Right kidney (tissue), 1 donor: ENCODE data around the gene INTS1.
"Not testable (repeated sequence)": the region's sequence is repeated elsewhere in the genome, so short reads cannot be mapped to it uniquely, and the experiment has no call there.

Experiments
- DNase-seq: peaks from one replicate; pipeline ENCODE4 v3.0.0-alpha.2; 2016

INTS1 gene

DNA sequence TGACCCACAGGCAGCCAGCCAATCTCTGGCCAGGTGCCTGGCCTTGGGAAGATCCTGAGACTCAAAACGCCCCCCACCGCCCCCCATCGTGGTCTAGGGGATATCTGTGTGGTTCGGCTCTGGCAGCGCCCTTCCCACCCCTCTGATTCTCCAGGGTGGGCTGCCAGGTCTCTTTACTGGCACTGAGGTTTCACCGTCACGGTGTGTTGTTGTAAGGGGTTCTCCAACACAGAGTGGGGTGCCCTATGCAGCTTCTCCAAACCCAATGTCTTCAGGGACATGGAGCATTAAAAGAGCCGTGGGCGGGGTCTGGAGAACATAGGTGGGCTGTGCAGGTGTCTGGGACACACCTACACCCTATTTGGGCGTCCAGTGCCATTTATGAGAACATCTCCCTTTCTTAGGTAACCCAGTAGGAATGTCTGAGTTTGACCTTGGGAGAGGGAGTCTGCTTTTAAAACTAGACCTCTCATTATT lies 27.8 kb upstream of the INTS1 start:
- no peak for DNase-seq

DNA sequence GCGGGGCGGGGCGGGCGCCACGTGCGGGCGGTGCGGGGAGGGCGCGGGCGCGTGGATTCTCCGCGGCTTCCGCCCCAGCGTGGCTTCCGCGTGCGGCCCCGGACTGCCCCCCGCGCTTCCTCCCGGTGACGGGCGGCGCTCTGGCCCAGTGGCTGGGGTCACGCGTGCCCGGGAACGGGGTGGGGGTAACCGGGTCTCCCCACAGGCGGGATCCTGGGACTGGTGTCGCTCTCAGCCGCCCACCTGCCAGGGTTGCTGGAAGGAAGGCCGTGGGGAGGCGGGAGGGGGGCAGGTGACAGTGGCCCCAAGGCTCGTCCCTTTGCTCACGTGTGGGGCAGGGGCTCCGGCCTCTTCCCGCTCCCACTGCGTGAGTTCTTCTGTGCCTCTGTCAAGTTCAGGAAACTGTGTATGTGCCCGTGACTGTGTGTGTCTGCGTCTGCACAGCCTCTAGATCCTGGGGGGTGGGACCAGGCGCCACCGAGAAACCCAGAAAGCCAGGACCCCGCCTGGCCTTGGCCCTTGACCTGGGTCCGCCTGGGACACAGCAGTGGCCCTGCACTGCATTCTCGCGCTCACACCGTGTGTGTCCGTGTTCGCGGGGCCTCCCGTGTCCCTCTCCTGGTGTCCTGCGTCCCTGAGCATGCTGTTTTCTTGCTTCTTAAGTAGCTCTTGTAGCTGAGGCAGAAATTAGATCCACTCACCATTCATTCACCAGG lies 27.2 kb upstream of the INTS1 start:
- peak; percentile 70 for DNase-seq

DNA sequence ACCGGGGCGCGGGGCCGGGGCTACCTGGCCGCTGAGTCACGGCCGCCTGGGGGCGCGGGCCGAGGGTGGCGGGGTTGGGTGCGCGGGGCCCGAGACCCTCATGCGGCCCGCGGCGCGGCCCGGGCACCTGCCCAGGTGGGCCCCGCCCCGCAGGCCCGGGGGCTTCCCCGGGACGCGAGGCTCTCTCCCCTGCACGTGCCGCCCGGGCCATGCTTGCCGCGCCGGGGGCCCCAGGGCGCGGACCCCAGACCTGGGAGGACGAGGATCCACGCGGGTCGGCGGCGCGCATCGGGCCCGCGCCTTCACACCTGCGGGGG lies 26.7 kb upstream of the INTS1 start:
- no peak for DNase-seq

GRCh38 chr7:1529383-1530116 lies 25.4 kb upstream of the INTS1 start:
- no peak for DNase-seq

GRCh38 chr7:1526271-1526754 lies 22.1 kb upstream of the INTS1 start:
- no peak for DNase-seq

DNA sequence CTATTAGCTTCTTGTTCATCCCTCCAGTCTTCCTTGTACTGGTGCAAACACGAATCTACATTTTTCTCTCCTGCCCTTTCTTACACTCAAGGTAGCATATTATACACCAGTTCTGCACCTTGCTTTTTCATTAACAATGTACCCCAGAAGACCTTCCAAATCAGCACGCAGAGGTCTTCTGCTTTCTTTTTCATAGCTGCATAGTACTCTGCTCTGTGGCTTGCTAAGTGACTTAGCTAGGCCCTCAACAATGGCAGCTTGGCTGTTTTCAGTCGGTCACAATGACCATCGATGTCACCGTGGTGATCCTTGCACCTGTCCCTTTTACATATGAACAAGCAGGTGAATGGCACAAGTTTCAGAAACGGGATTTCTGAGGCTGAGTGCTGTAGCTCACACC lies 21.2 kb upstream of the INTS1 start:
- no peak for DNase-seq

- DNase-seq = no peak
Observed at GRCh38 chr7:1523844-1524243, 19.7 kb upstream of the INTS1 start.

DNA sequence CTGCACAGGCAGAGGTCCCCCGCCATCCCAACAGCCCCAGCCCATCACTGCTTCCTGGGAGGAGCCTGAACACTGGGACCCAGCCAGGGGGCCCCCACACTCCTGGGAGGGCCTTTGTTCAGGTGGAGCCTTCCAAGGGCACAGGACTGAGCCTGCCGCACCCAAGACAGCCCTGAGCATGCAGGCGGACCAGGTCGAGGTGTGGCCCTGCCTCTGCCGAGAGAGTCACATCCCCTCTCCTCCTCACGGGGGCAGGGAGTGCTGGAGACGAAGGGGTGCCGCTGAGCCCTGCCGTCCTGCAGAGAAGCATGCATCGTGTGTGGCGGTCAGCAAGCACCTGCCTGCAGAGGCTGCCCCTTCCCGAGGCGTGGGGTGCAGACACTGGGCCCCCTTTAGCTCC lies 19.0 kb upstream of the INTS1 start:
- DNase-seq = no peak

DNA sequence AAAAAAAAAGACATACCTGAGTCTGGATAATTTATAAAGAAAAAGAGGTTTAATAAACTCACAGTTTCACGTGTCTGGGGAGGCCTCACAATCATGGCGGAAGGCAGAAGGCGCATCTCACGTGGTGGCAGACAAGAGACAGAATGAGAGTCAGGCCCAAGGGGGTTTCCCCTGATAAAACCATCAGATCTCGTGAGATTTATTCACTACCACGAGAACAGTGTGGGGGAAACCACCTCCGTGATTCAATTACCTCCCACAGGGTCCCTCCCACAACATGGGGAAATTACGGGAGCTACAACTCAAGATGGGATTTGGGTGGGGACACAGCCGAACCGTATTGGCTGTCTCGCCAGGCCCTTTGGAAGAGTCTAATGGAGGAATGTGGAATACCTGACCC lies 17.3 kb upstream of the INTS1 start:
- DNase-seq = no peak

DNA sequence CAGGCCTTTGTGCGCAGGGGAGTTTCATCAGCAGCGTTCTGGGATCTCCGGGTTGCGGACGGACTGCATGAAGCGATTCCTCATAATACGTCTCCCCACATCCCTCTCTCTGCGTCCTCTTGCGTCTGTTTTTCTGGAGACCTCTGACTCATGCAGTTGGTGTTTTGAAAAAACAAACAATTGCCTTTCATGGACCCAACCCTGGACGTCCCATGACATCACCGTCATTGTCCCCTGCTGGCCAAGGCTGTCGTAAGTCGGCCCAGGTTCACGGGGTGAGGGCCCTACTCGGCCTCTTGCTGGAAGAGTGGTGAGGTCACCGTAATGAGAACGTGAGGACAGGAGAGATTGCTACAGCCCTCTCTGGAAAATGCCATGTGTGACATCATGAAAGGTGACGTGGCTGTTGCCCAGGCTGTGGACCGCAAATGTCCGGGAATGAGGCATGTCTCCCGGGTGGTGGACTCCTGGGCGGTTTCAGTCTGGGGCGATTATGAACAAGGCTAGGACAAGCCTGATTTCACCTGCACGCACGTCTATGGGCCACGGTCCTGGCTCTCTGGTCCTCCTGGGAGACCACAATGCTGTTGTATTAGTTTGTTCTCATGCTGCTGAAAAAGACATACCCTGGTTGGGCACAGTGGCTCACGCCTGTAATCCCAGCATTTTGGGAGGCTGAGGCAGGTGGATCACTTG lies 16.5 kb upstream of the INTS1 start:
- no peak for DNase-seq

- not testable (repeated sequence) for DNase-seq
Observed at GRCh38 chr7:1519322-1519922, 15.2 kb upstream of the INTS1 start.

GRCh38 chr7:1516586-1517251 lies 12.5 kb upstream of the INTS1 start:
- DNase-seq = no peak

DNA sequence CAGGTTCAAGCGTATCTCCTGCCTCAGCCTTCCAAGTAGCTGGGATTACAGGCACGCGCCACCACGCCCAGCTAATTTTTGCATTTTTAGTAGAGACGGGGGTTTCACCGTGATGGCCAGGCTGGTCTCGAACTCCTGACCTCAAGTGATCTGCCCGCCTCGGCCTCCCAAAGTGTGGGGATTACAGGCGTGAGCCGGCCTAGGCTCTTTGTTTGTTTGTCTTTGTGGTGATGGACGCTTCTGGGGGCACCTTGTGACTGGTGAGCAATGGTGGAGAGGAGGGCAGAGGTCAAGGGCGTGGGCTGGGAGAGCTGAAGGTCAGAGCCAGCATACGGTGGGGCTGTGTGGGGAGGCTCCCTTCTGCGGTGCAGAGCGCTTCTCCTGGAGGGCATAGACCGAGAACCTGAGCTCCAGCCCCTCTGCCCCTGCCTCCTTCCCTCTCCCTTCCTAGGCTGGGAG lies 11.3 kb upstream of the INTS1 start:
- DNase-seq = not testable (repeated sequence)

GRCh38 chr7:1514995-1515401 lies 10.8 kb upstream of the INTS1 start:
- DNase-seq = no peak

DNA sequence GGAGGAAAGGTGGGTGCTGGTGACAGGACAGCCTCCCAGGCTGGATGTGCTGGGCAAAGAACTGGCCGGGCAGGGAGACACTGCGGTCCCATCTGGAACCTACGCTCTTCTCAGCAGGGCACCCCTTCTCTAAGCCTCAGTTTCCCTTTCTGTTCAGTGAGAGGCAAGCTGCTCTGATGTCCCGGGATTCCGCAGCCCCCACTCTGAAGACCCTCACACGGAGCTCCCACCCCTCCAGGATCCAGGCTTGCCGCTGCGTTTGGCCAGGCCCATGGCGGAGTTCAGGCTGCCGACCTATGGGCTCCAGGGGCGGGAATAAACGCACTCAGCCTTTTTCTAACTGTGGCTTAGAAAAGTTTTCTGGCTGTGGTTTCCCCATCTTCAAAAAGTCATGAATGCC lies 10.2 kb upstream of the INTS1 start:
- DNase-seq = no peak

GRCh38 chr7:1513657-1514095 lies 9.5 kb upstream of the INTS1 start:
- no peak for DNase-seq

GRCh38 chr7:1512781-1513656 lies 8.8 kb upstream of the INTS1 start:
- DNase-seq = no peak

GRCh38 chr7:1511444-1512422 lies 7.5 kb upstream of the INTS1 start:
- no peak for DNase-seq

DNA sequence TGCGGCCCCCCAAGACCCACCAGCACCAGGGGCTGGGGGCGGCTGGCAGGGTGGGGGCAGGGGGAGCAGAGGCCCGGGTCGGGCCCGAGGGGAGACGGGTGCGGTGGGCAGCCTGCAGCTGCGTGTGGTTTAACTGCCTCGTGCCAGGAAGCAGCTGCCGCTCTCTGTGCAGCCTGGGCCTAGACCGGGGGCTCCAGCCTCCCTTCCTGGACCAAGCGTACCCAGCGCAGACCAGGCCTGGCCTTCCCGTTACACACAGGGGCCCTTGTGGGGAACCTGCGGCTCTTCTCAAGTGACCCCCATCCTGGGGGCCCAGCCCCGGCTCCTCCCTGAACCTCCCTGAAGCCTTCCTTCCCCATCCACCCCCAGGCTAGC lies 6.6 kb upstream of the INTS1 start:
- no peak for DNase-seq

DNA sequence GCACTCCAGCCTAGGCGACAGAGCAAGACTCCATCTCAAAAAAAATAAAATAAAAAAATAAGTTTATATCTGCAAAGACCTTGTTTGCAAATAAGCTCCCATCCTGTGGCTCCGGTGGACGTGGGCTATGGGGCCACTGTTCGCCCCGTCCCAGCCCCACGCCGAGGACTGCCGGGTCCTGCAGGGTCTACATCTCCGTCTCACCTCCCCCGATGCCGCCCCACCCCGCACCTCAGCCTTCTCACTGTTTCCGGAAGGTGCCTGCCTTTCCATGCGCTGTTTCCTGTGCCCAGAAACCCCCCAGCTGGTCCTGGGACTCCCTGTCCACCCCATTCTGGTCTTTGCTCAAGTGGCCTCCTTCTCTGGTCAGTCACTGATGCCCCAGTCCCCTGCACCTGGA lies 5.0 kb upstream of the INTS1 start:
- no peak for DNase-seq
